ENCODE measurements around the gene DPH2.

GRCh38 chr1:43969746-43970466 is at the start of gene DPH2:
- TF ChIP-seq, protein P1, sequence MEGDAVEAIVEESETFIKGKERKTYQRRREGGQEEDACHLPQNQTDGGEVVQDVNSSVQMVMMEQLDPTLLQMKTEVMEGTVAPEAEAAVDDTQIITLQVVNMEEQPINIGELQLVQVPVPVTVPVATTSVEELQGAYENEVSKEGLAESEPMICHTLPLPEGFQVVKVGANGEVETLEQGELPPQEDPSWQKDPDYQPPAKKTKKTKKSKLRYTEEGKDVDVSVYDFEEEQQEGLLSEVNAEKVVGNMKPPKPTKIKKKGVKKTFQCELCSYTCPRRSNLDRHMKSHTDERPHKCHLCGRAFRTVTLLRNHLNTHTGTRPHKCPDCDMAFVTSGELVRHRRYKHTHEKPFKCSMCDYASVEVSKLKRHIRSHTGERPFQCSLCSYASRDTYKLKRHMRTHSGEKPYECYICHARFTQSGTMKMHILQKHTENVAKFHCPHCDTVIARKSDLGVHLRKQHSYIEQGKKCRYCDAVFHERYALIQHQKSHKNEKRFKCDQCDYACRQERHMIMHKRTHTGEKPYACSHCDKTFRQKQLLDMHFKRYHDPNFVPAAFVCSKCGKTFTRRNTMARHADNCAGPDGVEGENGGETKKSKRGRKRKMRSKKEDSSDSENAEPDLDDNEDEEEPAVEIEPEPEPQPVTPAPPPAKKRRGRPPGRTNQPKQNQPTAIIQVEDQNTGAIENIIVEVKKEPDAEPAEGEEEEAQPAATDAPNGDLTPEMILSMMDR (IDR thresholded peaks at IDR 0.05; ENCODE audit: low read depth, low read length, poor library complexity, severe bottlenecking): peak; percentile 42
- TF ChIP-seq EZH2phosphoT487 (IDR thresholded peaks at IDR 0.05; ENCODE audit: borderline replicate concordance, low read length): no peak
